K562 (cell line): ENCODE measurements around the gene DAB2IP. TPM values are rescaled to one million over a fixed set of nuclear protein-coding genes. Genes with fewer than 3 reads are reported as not detected.

Experiments
- ATAC-seq: fragments of 200-7000 bp; cut with Tn5 transposase; 3 replicates; pipeline ENCODE4 v1.9.1; 2020; ENCODE audit warnings: moderate library complexity
- BruUV-seq: library from RNA; stranded (reverse); fragments of 400-500 nt; replicated peaks from 2 replicates; lab custom pipeline; 2021; lab: Mats Ljungman, UMichigan
- CTCF ChIA-PET: fragments of 300-600 bp; formaldehyde crosslinking; extraction: SDS; loops from one replicate; lab custom pipeline; 2021; ENCODE audit warnings: low intra/inter-chr PET ratio; lab: Yijun Ruan, JAX
- POLR2A ChIA-PET: fragments of 300-600, 350-650 bp; sonication (Branson Sonifier 250); formaldehyde crosslinking; extraction: SDS; loops from one replicate; lab custom pipeline; 2021; ENCODE audit warnings: antibody characterized with exemption, inconsistent platforms; lab: Yijun Ruan, JAX
- DNase-seq, 4 experiments: peaks; one replicate each; pipeline versions ENCODE4 v3.0.0 to v3.0.0-alpha.2; 2011 to 2018; ENCODE audit warnings: low spot score in 3 of 4, mixed read lengths in 3 of 4; ENCODE audit errors: extremely low read depth in 1 of 4
- FAIRE-seq: peaks from 2 replicates; lab custom pipeline; 2011; peaks lifted over from hg19 to GRCh38; lab: Jason Lieb, UNC
- H2AFZ ChIP-seq: 2 replicates; pipeline ENCODE4 v1.6.0; 2011; ENCODE audit warnings: low read depth, low read length, control low read depth, inconsistent platforms
- H3K27ac ChIP-seq: fragments of 200-600 bp; 3 replicates; pipeline ENCODE4 v1.8.0; 2011; ENCODE audit warnings: low read depth, mild to moderate bottlenecking, control low read depth, inconsistent platforms, low read length, moderate library complexity, mixed read lengths; ENCODE audit errors: extremely low read depth
- H3K27me3 ChIP-seq, 2 experiments: fragments of 300-600 bp in 1 of 2; 2 replicates in 1 of 2; 3 replicates in 1 of 2; pipeline versions ENCODE4 v1.6.0 to v1.8.0; 2011; ENCODE audit warnings: inconsistent platforms in 2 of 2, low read length in 2 of 2, mild to moderate bottlenecking in 1 of 2, mixed read lengths in 1 of 2, moderate library complexity in 1 of 2; ENCODE audit not compliant: control insufficient read depth in 2 of 2, insufficient read depth in 2 of 2
- H3K36me3 ChIP-seq: fragments of 300-600 bp; 3 replicates; pipeline ENCODE4 v1.8.0; 2011; ENCODE audit warnings: mild to moderate bottlenecking, low read length, inconsistent platforms; ENCODE audit not compliant: control insufficient read depth, insufficient read depth
- H3K4me1 ChIP-seq, 2 experiments: fragments of 200-600 bp in 1 of 2; replicated peaks in 1 of 2; 2 replicates in 1 of 2; 3 replicates in 1 of 2; pipeline versions ENCODE4 v1.5.1 to v1.8.0; 2011; ENCODE audit warnings: inconsistent platforms in 2 of 2, low read length in 2 of 2, mild to moderate bottlenecking in 1 of 2, mixed read lengths in 1 of 2, moderate library complexity in 1 of 2; ENCODE audit not compliant: control insufficient read depth in 2 of 2, insufficient read depth in 2 of 2
- H3K4me2 ChIP-seq: 2 replicates; pipeline ENCODE4 v1.6.1; 2011; ENCODE audit warnings: low read length, control low read depth, inconsistent platforms, mixed read lengths; ENCODE audit not compliant: insufficient read depth
- H3K4me3 ChIP-seq: fragments of 200-600 bp; sonication (generic), shearing (Covaris generic); 2 replicates; pipeline ENCODE4 v1.5.1; 2016; ENCODE audit warnings: control low read depth, inconsistent platforms
- H3K79me2 ChIP-seq: fragments of 200-600 bp; 3 replicates; pipeline ENCODE4 v1.8.0; 2011; ENCODE audit warnings: low read length, inconsistent platforms; ENCODE audit not compliant: control insufficient read depth, insufficient read depth
- H3K9ac ChIP-seq, 2 experiments: 2 replicates each; pipeline versions ENCODE4 v1.6.0 to v1.6.1; 2011; ENCODE audit warnings: low read depth in 2 of 2, low read length in 2 of 2, control low read depth in 1 of 2, inconsistent platforms in 1 of 2, mild to moderate bottlenecking in 1 of 2, mixed read lengths in 1 of 2; ENCODE audit not compliant: insufficient read depth in 1 of 2
- H3K9me1 ChIP-seq: one replicate; pipeline ENCODE4 v1.6.0; 2011; ENCODE audit warnings: inconsistent platforms, mild to moderate bottlenecking, low read length, moderate library complexity; ENCODE audit not compliant: control insufficient read depth, insufficient read depth
- H3K9me3 ChIP-seq: replicated peaks from 2 replicates; pipeline ENCODE4 v1.5.1; 2011; ENCODE audit warnings: low read depth, low read length, inconsistent platforms; ENCODE audit not compliant: control insufficient read depth, insufficient read depth
- H4K20me1 ChIP-seq: replicated peaks from 2 replicates; pipeline ENCODE4 v1.6.1; 2011; ENCODE audit warnings: low read length, inconsistent platforms, mixed read lengths; ENCODE audit not compliant: control insufficient read depth, insufficient read depth
- ARID4B ChIP-seq: sonication (generic); formaldehyde crosslinking; IDR thresholded peaks from 2 replicates; pipeline ENCODE4 v1.8.0; 2022; ENCODE audit warnings: mild to moderate bottlenecking, missing genetic modification reagents
- SIRT6 ChIP-seq: IDR thresholded peaks from one replicate; pipeline ENCODE4 v1.6.1; 2012; ENCODE audit warnings: low read depth, mild to moderate bottlenecking, control low read depth, inconsistent platforms, low read length, moderate library complexity
- WGBS: fragments of 100-300 bp; shearing (Covaris generic); methylation state at CpG from one replicate; pipeline ENCODE4 v1.1.6; 2016; ENCODE audit warnings: low coverage, mixed read lengths; ENCODE audit not compliant: insufficient coverage; ENCODE audit errors: missing lambda C conversion rate; 5-methylcytosine and 5-hydroxymethylcytosine counted together
- in situ Hi-C: fragments of 300-500 bp; cut with MboI; formaldehyde crosslinking; loops from 4 replicates; pipeline ENCODE4 v1.15.0; 2018; ENCODE audit warnings: inconsistent platforms, mixed read lengths
- intact Hi-C: fragments of 100-400 bp; cut with micrococcal nuclease; formaldehyde crosslinking; loops from 2 replicates; pipeline ENCODE4 v1.14.2; 2022
- polyA plus RNA-seq, 8 experiments: library from polyadenylated mRNA; depleted of rRNA in 4 of 8; stranded (reverse) in 5 of 8; unstranded in 3 of 8; fragments of >200 nt; fragmentation: Nextera tagmentation in 2 of 8; fragmentation: Illumina TruSeq in 1 of 8; extraction: Ambion mirVana in 2 of 8; extraction: Trizol in 1 of 8; gene quantifications; 2 replicates each; pipeline versions ENCODE4 v1.2.1 to v1.2.3, GENCODE V29; 2011 to 2014; ENCODE audit warnings: inconsistent platforms in 1 of 8, missing spikeins in 1 of 8
- total RNA-seq, 7 experiments: library from RNA; depleted of rRNA in 6 of 7; stranded (reverse); fragments of >200 nt in 6 of 7; fragmentation: Illumina TruSeq in 2 of 7; extraction: Trizol in 2 of 7; gene quantifications; 2 replicates each; pipeline versions ENCODE4 v1.2.1 to v1.2.3, GENCODE V29; 2011 to 2021; ENCODE audit warnings: low replicate concordance in 1 of 7

DAB2IP gene
- total and polyA plus RNA-seq, 9 of the 15 experiments (the other 6 are each of a cell fraction or from before 2014, with no cell fraction given) = 0.04 to 0.31 (median 0.08) TPM; not detected in 5

- Histone ChIP-seq H3K36me3 (no peaks in the 10 kb centered on the region), H3K27me3 (peaks cover 5 to 46% of the 10 kb centered on the region in 2 experiments; a peak in 4 of 5 replicates), H3K27ac (no peak overlapping the region), H3K9ac (no peak overlapping the region), H3K4me3 (no peak overlapping the region), H3K79me2 (no peaks in the 10 kb centered on the region), H3K4me2 (no peak overlapping the region), H4K20me1 (0 out of 2 replicates have a peak, but pooled peaks cover 5% of the 10 kb centered on the region), H3K9me1 (no peaks in the 10 kb centered on the region), H2AFZ (no peak overlapping the region), H3K9me3 (no peaks in the 10 kb centered on the region), H3K4me1 (peaks cover 0 to 3% of the 10 kb centered on the region in 2 experiments; a peak in 1 of 5 replicates)
- POLR2A ChIA-PET = no interaction called here
- TF ChIP-seq SIRT6 (no peak), ARID4B (CRISPR knock-in tag) (no peak)
- intact Hi-C loops = no loop called here
- CTCF ChIA-PET = no interaction called here
- 2% methylated on average over 6 of the region's 6 CpGs for WGBS
- ATAC-seq (no peak), FAIRE-seq (no peak), DNase-seq (no peak)
- in situ Hi-C loops = loop anchor here (25.0 kb wide), 1 partner anchor 662 kb away; no protein-coding TSS in a partner anchor
- BruUV-seq = no TSS peak
Observed at GRCh38 chr9:121675381-121675780, 23.9 kb downstream of the DAB2IP start.
